IMR-90 (cell line): ENCODE measurements around the gene KRT6C. TPM values are rescaled to one million over a fixed set of nuclear protein-coding genes. Genes with fewer than 3 reads are reported as not detected.

Experiments
- ATAC-seq: fragments of 200-7000 bp; cut with Tn5 transposase; 2 replicates; pipeline ENCODE4 v1.9.1; 2020; ENCODE audit warnings: low read depth, mild to moderate bottlenecking, moderate library complexity
- BruUV-seq: library from RNA; stranded (reverse); fragments of 400-500 nt; replicated peaks from 2 replicates; lab custom pipeline; 2021; lab: Mats Ljungman, UMichigan
- CTCF ChIA-PET: fragments of 300-600 bp; formaldehyde crosslinking; extraction: SDS; loops from one replicate; lab custom pipeline; 2021; ENCODE audit warnings: antibody characterized with exemption; lab: Yijun Ruan, JAX
- POLR2A ChIA-PET: fragments of 300-600 bp; sonication (Branson Sonifier 250); formaldehyde crosslinking; loops from one replicate; lab custom pipeline; 2022; ENCODE audit warnings: antibody characterized with exemption; ENCODE audit not compliant: unreplicated experiment; lab: Charles Lee
- DNase-seq: peaks from one replicate; pipeline ENCODE4 v3.0.0; 2013
- H2AFZ ChIP-seq: replicated peaks from 2 replicates; pipeline ENCODE3; 2013; ENCODE audit warnings: low read length, mild to moderate bottlenecking; ENCODE audit not compliant: poor library complexity
- H2AK5ac ChIP-seq: 2 replicates; pipeline ENCODE4 v1.6.1; 2013; ENCODE audit warnings: low read depth, low read length, inconsistent platforms
- H2AK9ac ChIP-seq: replicated peaks from 2 replicates; pipeline ENCODE3; 2013; ENCODE audit warnings: mild to moderate bottlenecking, low read depth, low read length, moderate library complexity; ENCODE audit not compliant: poor library complexity
- H2BK120ac ChIP-seq: 2 replicates; pipeline ENCODE4 v1.6.1; 2013; ENCODE audit warnings: low read depth, low read length, inconsistent platforms
- H2BK15ac ChIP-seq: 3 replicates; pipeline ENCODE4 v1.6.1; 2013; ENCODE audit warnings: low read depth, low read length, inconsistent platforms
- H2BK20ac ChIP-seq: 2 replicates; pipeline ENCODE4 v1.6.1; 2013; ENCODE audit warnings: low read depth, mild to moderate bottlenecking, inconsistent platforms, low read length, moderate library complexity
- H2BK5ac ChIP-seq: 2 replicates; pipeline ENCODE4 v1.6.1; 2013; ENCODE audit warnings: mild to moderate bottlenecking, low read depth, low read length, inconsistent platforms; ENCODE audit not compliant: poor library complexity, severe bottlenecking
- H3K14ac ChIP-seq: replicated peaks from 2 replicates; pipeline ENCODE4 v1.6.1; 2013; ENCODE audit warnings: low read depth, low read length, inconsistent platforms
- H3K18ac ChIP-seq: 2 replicates; pipeline ENCODE4 v1.6.1; 2013; ENCODE audit warnings: low read depth, low read length, control low read depth
- H3K23ac ChIP-seq: 2 replicates; pipeline ENCODE4 v1.6.1; 2013; ENCODE audit warnings: low read depth, low read length, inconsistent platforms
- H3K27ac ChIP-seq: 2 replicates; pipeline ENCODE4 v1.5.1; 2013; ENCODE audit warnings: mild to moderate bottlenecking, control low read depth, low read length; ENCODE audit not compliant: insufficient read depth
- H3K27me3 ChIP-seq: 2 replicates; pipeline ENCODE4 v1.6.1; 2013; ENCODE audit warnings: low read length; ENCODE audit not compliant: control insufficient read depth, insufficient read depth
- H3K36me3 ChIP-seq: 2 replicates; pipeline ENCODE4 v1.6.1; 2013; ENCODE audit warnings: low read length, mixed read lengths; ENCODE audit not compliant: control insufficient read depth, insufficient read depth
- H3K4ac ChIP-seq: 2 replicates; pipeline ENCODE4 v1.6.1; 2013; ENCODE audit warnings: low read depth, low read length, inconsistent platforms
- H3K4me1 ChIP-seq: 2 replicates; pipeline ENCODE4 v1.6.1; 2013; ENCODE audit warnings: low read length, mixed read lengths; ENCODE audit not compliant: control insufficient read depth, insufficient read depth
- H3K4me2 ChIP-seq: 2 replicates; pipeline ENCODE4 v1.6.1; 2013; ENCODE audit warnings: low read depth, mild to moderate bottlenecking, control low read depth, low read length, moderate library complexity
- H3K4me3 ChIP-seq: 2 replicates; pipeline ENCODE4 v1.5.1; 2013; ENCODE audit warnings: low read depth, mild to moderate bottlenecking, control low read depth, low read length, moderate library complexity; ENCODE audit not compliant: insufficient read depth
- H3K56ac ChIP-seq: 2 replicates; pipeline ENCODE4 v1.6.1; 2013; ENCODE audit warnings: low read length, inconsistent platforms; ENCODE audit not compliant: insufficient read depth; ENCODE audit errors: extremely low read depth
- H3K79me1 ChIP-seq, 2 experiments: 2 replicates each; pipeline ENCODE4 v1.6.1; 2013; ENCODE audit warnings: low read length in 2 of 2, inconsistent platforms in 1 of 2, low read depth in 1 of 2
- H3K9ac ChIP-seq: 2 replicates; pipeline ENCODE4 v1.6.1; 2013; ENCODE audit warnings: low read depth, low read length, control low read depth
- H3K9me1 ChIP-seq: 2 replicates; pipeline ENCODE4 v1.6.1; 2013; ENCODE audit warnings: low read length, inconsistent platforms; ENCODE audit not compliant: insufficient read depth
- H3K9me3 ChIP-seq: 2 replicates; pipeline ENCODE4 v1.6.1; 2013; ENCODE audit warnings: low read length; ENCODE audit not compliant: control insufficient read depth, insufficient read depth
- H4K20me1 ChIP-seq: 2 replicates; pipeline ENCODE4 v1.6.1; 2013; ENCODE audit warnings: low read length, inconsistent platforms; ENCODE audit not compliant: insufficient read depth
- H4K5ac ChIP-seq: 2 replicates; pipeline ENCODE4 v1.6.1; 2013; ENCODE audit warnings: mild to moderate bottlenecking, low read depth, low read length, control low read depth
- H4K8ac ChIP-seq, 2 experiments: 2 replicates each; pipeline ENCODE4 v1.6.1; 2013; ENCODE audit warnings: low read depth in 2 of 2, low read length in 2 of 2, control low read depth in 1 of 2, inconsistent platforms in 1 of 2
- H4K91ac ChIP-seq: 2 replicates; pipeline ENCODE4 v1.6.1; 2013; ENCODE audit warnings: low read depth, low read length, inconsistent platforms; ENCODE audit not compliant: insufficient read depth
- BHLHE40 ChIP-seq: fragments of 150-350 bp; IDR thresholded peaks from 2 replicates; pipeline ENCODE4 v1.6.1; 2016; ENCODE audit warnings: mild to moderate bottlenecking, low read depth, low read length
- CHD1 ChIP-seq: IDR thresholded peaks from 2 replicates; pipeline ENCODE4 v1.6.1; 2012; ENCODE audit warnings: low read depth, low read length, improper control_type of control experiment
- SMC3 ChIP-seq: fragments of 150-350 bp; IDR thresholded peaks from 2 replicates; pipeline ENCODE4 v1.6.1; 2016; ENCODE audit warnings: low read depth, mild to moderate bottlenecking, antibody characterized with exemption, low read length, moderate library complexity
- WGBS, 2 experiments: methylation state at CpG; one replicate each; pipeline versions ENCODE4 v1.1.5 to v1.1.7; 2013; ENCODE audit warnings: missing lambda C conversion rate in 2 of 2; ENCODE audit not compliant: insufficient read length in 1 of 2; ENCODE audit errors: extremely low coverage in 2 of 2; 5-methylcytosine and 5-hydroxymethylcytosine counted together
- dilution Hi-C: fragments of 300-500 bp; cut with HindIII; formaldehyde crosslinking; loops from one replicate; pipeline ENCODE4 v1.14.3; 2018; ENCODE audit warnings: low sequenced_read_pairs; ENCODE audit not compliant: unreplicated experiment
- in situ Hi-C: fragments of 300-500 bp; cut with MboI; formaldehyde crosslinking; loops from 3 replicates; pipeline ENCODE4 v1.14.3; 2019; ENCODE audit warnings: low sequenced_read_pairs, inconsistent platforms, mixed read lengths
- intact Hi-C: fragments of 100-400 bp; cut with micrococcal nuclease; formaldehyde crosslinking; loops from 2 replicates; pipeline ENCODE4 v1.10.0; 2022
- polyA plus RNA-seq, 3 experiments: library from polyadenylated mRNA; depleted of rRNA; stranded (reverse); fragments of >200 nt; gene quantifications; 2 replicates each; pipeline ENCODE4 v1.2.3, GENCODE V29; 2012; ENCODE audit warnings: low replicate concordance in 1 of 3
- total RNA-seq: library from RNA; depleted of rRNA; stranded (reverse); fragments of >200 nt; gene quantifications from 2 replicates; pipeline ENCODE4 v1.2.3, GENCODE V29; 2012
- TF ChIP-seq, protein P1 (sequence below): fragments of 150-350 bp; IDR thresholded peaks from 2 replicates; pipeline ENCODE4 v1.6.1; 2017; ENCODE audit warnings: mild to moderate bottlenecking, antibody characterized with exemption, low read length, low read depth
- TF ChIP-seq, protein P2 (sequence below): fragments of 150-350 bp; IDR thresholded peaks from 2 replicates; pipeline ENCODE4 v1.6.1; 2016; ENCODE audit warnings: low read depth, mild to moderate bottlenecking, low read length, moderate library complexity, borderline replicate concordance

Gene KRT6C
- total and polyA plus RNA-seq, 2 of the 4 experiments (the other 2 are of a cell fraction): not detected

DNA sequence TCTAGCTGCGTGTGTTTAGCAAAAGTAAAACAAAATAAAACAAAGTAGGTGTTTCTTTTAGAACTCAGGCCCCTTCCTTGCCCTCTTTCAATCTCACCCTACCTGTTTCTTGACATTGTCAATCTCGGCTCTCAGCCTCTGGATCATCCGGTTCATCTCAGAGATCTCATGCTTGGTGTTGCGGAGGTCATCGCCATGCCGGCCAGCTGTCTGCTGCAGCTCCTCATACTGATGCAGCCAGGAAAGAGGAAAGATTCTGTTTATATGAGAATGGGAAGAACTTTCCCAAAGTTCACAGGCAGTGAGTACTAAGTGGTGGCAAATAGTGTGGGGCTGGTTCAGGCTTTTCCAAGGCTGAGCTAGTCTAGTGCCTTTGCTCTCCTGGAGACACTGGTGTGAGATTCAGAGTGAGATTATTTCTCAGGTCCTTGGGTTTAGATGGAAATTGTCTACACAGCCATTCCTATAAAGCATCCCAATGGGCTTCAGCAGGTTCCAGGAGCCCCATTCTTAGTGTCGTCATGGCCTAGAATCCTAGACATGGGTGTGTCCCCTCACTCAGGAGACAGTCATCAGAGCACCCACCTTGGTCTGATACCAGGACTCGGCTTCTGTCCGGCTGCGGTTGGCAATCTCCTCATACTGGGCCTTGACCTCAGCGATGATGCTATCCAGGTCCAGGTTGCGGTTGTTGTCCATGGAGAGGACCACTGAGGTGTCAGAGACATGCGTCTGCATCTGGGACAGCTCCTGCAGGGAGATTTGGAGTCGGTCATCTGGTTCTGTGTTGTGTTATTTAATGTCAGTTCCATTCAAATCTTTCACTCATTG lies 43.6 kb upstream of the KRT6C start:
- intact Hi-C loops (no loop called here), in situ Hi-C loops (no loop called here), dilution Hi-C loops (no loop called here)
- no peak overlapping the region for H3K4me2 ChIP-seq
- H3K14ac ChIP-seq: no peak overlapping the region
- H3K9me3 ChIP-seq: no peaks in the 10 kb centered on the region
- H3K4me1 ChIP-seq: no peaks in the 10 kb centered on the region
- no peak overlapping the region for H3K9ac ChIP-seq
- no peak overlapping the region for H4K5ac ChIP-seq
- H3K27ac ChIP-seq: no peak overlapping the region
- H3K27me3 ChIP-seq: peaks cover 30% of the 10 kb centered on the region
- no peak overlapping the region for H4K91ac ChIP-seq
- DNase-seq (no peak), ATAC-seq (no peak)
- no peak overlapping the region for H3K4ac ChIP-seq
- H3K18ac ChIP-seq: no peak overlapping the region
- H2BK120ac ChIP-seq: no peak overlapping the region
- no peak overlapping the region for H3K4me3 ChIP-seq
- H3K36me3 ChIP-seq: no peaks in the 10 kb centered on the region
- no peak overlapping the region for H4K8ac ChIP-seq
- no peaks in the 10 kb centered on the region for H3K79me1 ChIP-seq
- ChIA-PET POLR2A (no interaction called here), CTCF (interaction anchor here (0.8 kb wide), 1 partner anchor 16 kb away, joined by 3 read pairs; no protein-coding TSS in a partner anchor)
- no peak overlapping the region for H2BK20ac ChIP-seq
- H3K9me1 ChIP-seq: no peaks in the 10 kb centered on the region
- H3K23ac ChIP-seq: no peak overlapping the region
- no peak overlapping the region for H2AK5ac ChIP-seq
- H2BK15ac ChIP-seq: no peak overlapping the region
- H2AK9ac ChIP-seq: no peak overlapping the region
- no peak overlapping the region for H2AFZ ChIP-seq
- H2BK5ac ChIP-seq: no peak overlapping the region
- no peak overlapping the region for H3K56ac ChIP-seq
- WGBS, 2 experiments: 80% methylated on average over 1 of the region's 14 CpGs; no CpG with 5 or more reads in 1 of the 2 experiments
- H4K20me1 ChIP-seq: no peaks in the 10 kb centered on the region; the same call in 1 of the 2 replicates
- no TSS peak for BruUV-seq
- TF ChIP-seq SMC3 (no peak), CHD1 (no peak), BHLHE40 (no peak)
- TF ChIP-seq, protein P1, sequence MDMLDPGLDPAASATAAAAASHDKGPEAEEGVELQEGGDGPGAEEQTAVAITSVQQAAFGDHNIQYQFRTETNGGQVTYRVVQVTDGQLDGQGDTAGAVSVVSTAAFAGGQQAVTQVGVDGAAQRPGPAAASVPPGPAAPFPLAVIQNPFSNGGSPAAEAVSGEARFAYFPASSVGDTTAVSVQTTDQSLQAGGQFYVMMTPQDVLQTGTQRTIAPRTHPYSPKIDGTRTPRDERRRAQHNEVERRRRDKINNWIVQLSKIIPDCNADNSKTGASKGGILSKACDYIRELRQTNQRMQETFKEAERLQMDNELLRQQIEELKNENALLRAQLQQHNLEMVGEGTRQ: no peak
- TF ChIP-seq, protein P2, sequence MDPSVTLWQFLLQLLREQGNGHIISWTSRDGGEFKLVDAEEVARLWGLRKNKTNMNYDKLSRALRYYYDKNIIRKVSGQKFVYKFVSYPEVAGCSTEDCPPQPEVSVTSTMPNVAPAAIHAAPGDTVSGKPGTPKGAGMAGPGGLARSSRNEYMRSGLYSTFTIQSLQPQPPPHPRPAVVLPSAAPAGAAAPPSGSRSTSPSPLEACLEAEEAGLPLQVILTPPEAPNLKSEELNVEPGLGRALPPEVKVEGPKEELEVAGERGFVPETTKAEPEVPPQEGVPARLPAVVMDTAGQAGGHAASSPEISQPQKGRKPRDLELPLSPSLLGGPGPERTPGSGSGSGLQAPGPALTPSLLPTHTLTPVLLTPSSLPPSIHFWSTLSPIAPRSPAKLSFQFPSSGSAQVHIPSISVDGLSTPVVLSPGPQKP: no peak
